ENCODE results near the gene FRMD4A.

- TF ChIP-seq CTCF (conservative IDR thresholded peaks at IDR 0.05; ENCODE audit: low read depth, low read length) (no peak), EZH2phosphoT487 (IDR thresholded peaks at IDR 0.05; ENCODE audit: borderline replicate concordance, low read length) (no peak), EZH2 (IDR thresholded peaks at IDR 0.05; ENCODE audit: low read length, unreplicated experiment) (no peak)
These were observed 138.9 kb downstream of the FRMD4A start for GRCh38 chr10:14191871-14192270.
